ENCODE measurements around the gene CLEC18A.
"Not testable (repeated sequence)": the region's sequence is repeated elsewhere in the genome, so short reads cannot be mapped to it uniquely, and the experiment has no call there.

The CLEC18A gene

GRCh38 chr16:69950411-69950810 lies 723 bp upstream of the CLEC18A start:
- not testable (repeated sequence) for H3K9me3 ChIP-seq (ENCODE audit: control insufficient read depth, insufficient read depth, low read length); DNase-seq (ENCODE audit: low read depth, low spot score); H3K4me3 ChIP-seq (ENCODE audit: low read length); H3K27me3 ChIP-seq (ENCODE audit: control insufficient read depth, insufficient read depth, low read length); H3K36me3 ChIP-seq (ENCODE audit: control insufficient read depth, insufficient read depth, low read length); H3K4me1 ChIP-seq (ENCODE audit: control insufficient read depth, insufficient read depth, low read length); H3K27ac ChIP-seq (ENCODE audit: low read length)
- WGBS (ENCODE audit: insufficient coverage, insufficient read length), result no CpG with 5 or more reads among the region's 17 CpGs

- H3K27ac ChIP-seq (ENCODE audit: low read length); DNase-seq (ENCODE audit: low read depth, low spot score); H3K4me3 ChIP-seq (ENCODE audit: low read length); H3K4me1 ChIP-seq (ENCODE audit: control insufficient read depth, insufficient read depth, low read length); H3K27me3 ChIP-seq (ENCODE audit: control insufficient read depth, insufficient read depth, low read length); H3K36me3 ChIP-seq (ENCODE audit: control insufficient read depth, insufficient read depth, low read length); H3K9me3 ChIP-seq (ENCODE audit: control insufficient read depth, insufficient read depth, low read length): not testable (repeated sequence)
- no CpG with 5 or more reads among the region's 14 CpGs for WGBS (ENCODE audit: insufficient coverage, insufficient read length)
These were observed 518 bp downstream of the CLEC18A start for GRCh38 chr16:69951672-69952031.

- H3K9me3 ChIP-seq (ENCODE audit: control insufficient read depth, insufficient read depth, low read length); H3K27me3 ChIP-seq (ENCODE audit: control insufficient read depth, insufficient read depth, low read length); H3K27ac ChIP-seq (ENCODE audit: low read length); H3K4me1 ChIP-seq (ENCODE audit: control insufficient read depth, insufficient read depth, low read length); H3K36me3 ChIP-seq (ENCODE audit: control insufficient read depth, insufficient read depth, low read length); H3K4me3 ChIP-seq (ENCODE audit: low read length); DNase-seq (ENCODE audit: low read depth, low spot score): not testable (repeated sequence)
- no CpG with 5 or more reads among the region's 15 CpGs for WGBS (ENCODE audit: insufficient coverage, insufficient read length)
These were observed 982 bp downstream of the CLEC18A start for GRCh38 chr16:69952116-69952515.

GRCh38 chr16:69952572-69953355 lies 1.6 kb downstream of the CLEC18A start:
- not testable (repeated sequence) for H3K4me3 ChIP-seq (ENCODE audit: low read length); H3K9me3 ChIP-seq (ENCODE audit: control insufficient read depth, insufficient read depth, low read length)
- WGBS (ENCODE audit: insufficient coverage, insufficient read length), result no CpG with 5 or more reads among the region's 24 CpGs

GRCh38 chr16:69954241-69954640 lies 3.1 kb downstream of the CLEC18A start:
- WGBS (ENCODE audit: insufficient coverage, insufficient read length), result no CpG with 5 or more reads among the region's 13 CpGs
- not testable (repeated sequence) for H3K36me3 ChIP-seq (ENCODE audit: control insufficient read depth, insufficient read depth, low read length); H3K4me1 ChIP-seq (ENCODE audit: control insufficient read depth, insufficient read depth, low read length); H3K9me3 ChIP-seq (ENCODE audit: control insufficient read depth, insufficient read depth, low read length); H3K27me3 ChIP-seq (ENCODE audit: control insufficient read depth, insufficient read depth, low read length); H3K27ac ChIP-seq (ENCODE audit: low read length); DNase-seq (ENCODE audit: low read depth, low spot score); H3K4me3 ChIP-seq (ENCODE audit: low read length)

More at GRCh38 chr16:69952572-69953355, 1.6 kb downstream of the CLEC18A start:
- H3K4me1 ChIP-seq (ENCODE audit: control insufficient read depth, insufficient read depth, low read length); H3K27ac ChIP-seq (ENCODE audit: low read length); H3K36me3 ChIP-seq (ENCODE audit: control insufficient read depth, insufficient read depth, low read length); DNase-seq (ENCODE audit: low read depth, low spot score); H3K27me3 ChIP-seq (ENCODE audit: control insufficient read depth, insufficient read depth, low read length): not testable (repeated sequence)

GRCh38 chr16:69963312-69963711 lies 12.2 kb downstream of the CLEC18A start:
- not testable (repeated sequence) for H3K4me1 ChIP-seq (ENCODE audit: control insufficient read depth, insufficient read depth, low read length); H3K27me3 ChIP-seq (ENCODE audit: control insufficient read depth, insufficient read depth, low read length); H3K4me3 ChIP-seq (ENCODE audit: low read length); H3K36me3 ChIP-seq (ENCODE audit: control insufficient read depth, insufficient read depth, low read length); H3K9me3 ChIP-seq (ENCODE audit: control insufficient read depth, insufficient read depth, low read length); H3K27ac ChIP-seq (ENCODE audit: low read length); DNase-seq (ENCODE audit: low read depth, low spot score)
- WGBS (ENCODE audit: insufficient coverage, insufficient read length), result no CpG with 5 or more reads among the region's 9 CpGs

GRCh38 chr16:69964960-69965660 lies 14.0 kb downstream of the CLEC18A start:
- WGBS (ENCODE audit: insufficient coverage, insufficient read length), result no CpG with 5 or more reads among the region's 68 CpGs

GRCh38 chr16:69965661-69966054 lies 14.5 kb downstream of the CLEC18A start:
- WGBS (ENCODE audit: insufficient coverage, insufficient read length), result no CpG with 5 or more reads among the region's 24 CpGs
- H3K36me3 ChIP-seq (ENCODE audit: control insufficient read depth, insufficient read depth, low read length); H3K4me1 ChIP-seq (ENCODE audit: control insufficient read depth, insufficient read depth, low read length); H3K9me3 ChIP-seq (ENCODE audit: control insufficient read depth, insufficient read depth, low read length); H3K27ac ChIP-seq (ENCODE audit: low read length); DNase-seq (ENCODE audit: low read depth, low spot score); H3K4me3 ChIP-seq (ENCODE audit: low read length); H3K27me3 ChIP-seq (ENCODE audit: control insufficient read depth, insufficient read depth, low read length): not testable (repeated sequence)

More at GRCh38 chr16:69964960-69965660, 14.0 kb downstream of the CLEC18A start:
- DNase-seq (ENCODE audit: low read depth, low spot score); H3K36me3 ChIP-seq (ENCODE audit: control insufficient read depth, insufficient read depth, low read length); H3K27ac ChIP-seq (ENCODE audit: low read length); H3K4me1 ChIP-seq (ENCODE audit: control insufficient read depth, insufficient read depth, low read length); H3K27me3 ChIP-seq (ENCODE audit: control insufficient read depth, insufficient read depth, low read length); H3K9me3 ChIP-seq (ENCODE audit: control insufficient read depth, insufficient read depth, low read length): not testable (repeated sequence)
- peak overlapping the region; percentile 56 for H3K4me3 ChIP-seq (ENCODE audit: low read length)

GRCh38 chr16:69967688-69968087 lies 16.6 kb downstream of the CLEC18A start:
- H3K4me1 ChIP-seq (ENCODE audit: control insufficient read depth, insufficient read depth, low read length); H3K4me3 ChIP-seq (ENCODE audit: low read length); H3K27ac ChIP-seq (ENCODE audit: low read length); H3K36me3 ChIP-seq (ENCODE audit: control insufficient read depth, insufficient read depth, low read length); H3K9me3 ChIP-seq (ENCODE audit: control insufficient read depth, insufficient read depth, low read length); DNase-seq (ENCODE audit: low read depth, low spot score); H3K27me3 ChIP-seq (ENCODE audit: control insufficient read depth, insufficient read depth, low read length): not testable (repeated sequence)
- no CpG with 5 or more reads among the region's 5 CpGs for WGBS (ENCODE audit: insufficient coverage, insufficient read length)

- not testable (repeated sequence) for H3K4me3 ChIP-seq (ENCODE audit: low read length); DNase-seq (ENCODE audit: low read depth, low spot score); H3K4me1 ChIP-seq (ENCODE audit: control insufficient read depth, insufficient read depth, low read length); H3K36me3 ChIP-seq (ENCODE audit: control insufficient read depth, insufficient read depth, low read length); H3K27ac ChIP-seq (ENCODE audit: low read length); H3K9me3 ChIP-seq (ENCODE audit: control insufficient read depth, insufficient read depth, low read length); H3K27me3 ChIP-seq (ENCODE audit: control insufficient read depth, insufficient read depth, low read length)
- WGBS (ENCODE audit: insufficient coverage, insufficient read length), result no CpG with 5 or more reads among the region's 10 CpGs
These were observed 17.0 kb downstream of the CLEC18A start for GRCh38 chr16:69968125-69968524.

- H3K36me3 ChIP-seq (ENCODE audit: control insufficient read depth, insufficient read depth, low read length); H3K4me3 ChIP-seq (ENCODE audit: low read length); H3K27me3 ChIP-seq (ENCODE audit: control insufficient read depth, insufficient read depth, low read length); DNase-seq (ENCODE audit: low read depth, low spot score); H3K9me3 ChIP-seq (ENCODE audit: control insufficient read depth, insufficient read depth, low read length); H3K4me1 ChIP-seq (ENCODE audit: control insufficient read depth, insufficient read depth, low read length); H3K27ac ChIP-seq (ENCODE audit: low read length): not testable (repeated sequence)
- WGBS (ENCODE audit: insufficient coverage, insufficient read length), result no CpG with 5 or more reads among the region's 4 CpGs
These were observed 18.5 kb downstream of the CLEC18A start for GRCh38 chr16:69969657-69970056.
